ENCODE measurements around the gene EIF6.
"Not testable (repeated sequence)": the region's sequence is repeated elsewhere in the genome, so short reads cannot be mapped to it uniquely, and the experiment has no call there.

The EIF6 gene

DNA sequence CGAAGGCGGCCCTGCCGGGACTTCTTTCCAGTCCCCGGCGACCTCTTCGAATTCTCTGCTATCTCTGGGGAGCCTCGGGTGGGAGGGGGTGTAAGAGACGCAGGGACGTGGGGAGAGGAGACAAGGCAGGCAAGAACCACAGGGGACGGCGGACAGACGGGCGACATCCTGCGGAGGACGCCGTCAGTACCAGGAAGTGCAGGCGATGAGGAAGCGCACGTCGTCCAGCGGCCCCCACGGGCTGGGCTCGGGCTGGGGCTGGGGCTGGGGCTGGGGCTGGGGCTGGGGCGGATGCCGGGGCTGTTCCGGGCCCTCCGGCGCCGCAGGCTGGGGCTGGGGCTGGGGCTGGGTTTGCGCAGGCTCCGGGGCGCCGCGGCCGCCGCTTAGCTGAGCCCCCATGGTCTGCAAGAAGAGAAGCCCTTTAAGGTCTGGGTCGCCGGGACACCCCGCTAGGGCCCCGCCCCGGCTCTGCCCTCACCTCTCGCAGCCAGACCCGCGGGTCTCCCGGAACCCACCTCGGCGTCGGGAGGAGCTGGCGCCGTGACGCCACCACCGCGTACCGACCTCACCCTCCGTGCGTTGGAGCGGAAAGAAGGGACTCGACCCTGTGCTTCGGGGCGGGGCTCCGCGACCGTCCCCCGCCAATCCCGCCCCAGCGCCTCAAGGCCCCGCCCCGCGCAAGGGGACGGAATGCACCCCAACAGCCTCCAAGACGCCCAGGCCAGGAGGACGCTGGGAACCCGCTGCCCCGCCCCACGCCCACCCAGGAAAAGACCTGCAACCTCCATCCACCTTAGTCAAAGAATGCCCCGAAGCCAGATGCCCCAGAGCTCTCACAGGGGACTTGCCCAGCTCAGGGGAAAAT, 6.8 kb downstream of the EIF6 start, which contains the start of gene MMP24OS:
Gene MMP24OS, minus strand, starts transcription at position 592 of the 865 bp plus-strand sequence. Its CDS starts 193 bp downstream, at position 399.
- peak; percentile 84 to 87 for DNase-seq

DNA sequence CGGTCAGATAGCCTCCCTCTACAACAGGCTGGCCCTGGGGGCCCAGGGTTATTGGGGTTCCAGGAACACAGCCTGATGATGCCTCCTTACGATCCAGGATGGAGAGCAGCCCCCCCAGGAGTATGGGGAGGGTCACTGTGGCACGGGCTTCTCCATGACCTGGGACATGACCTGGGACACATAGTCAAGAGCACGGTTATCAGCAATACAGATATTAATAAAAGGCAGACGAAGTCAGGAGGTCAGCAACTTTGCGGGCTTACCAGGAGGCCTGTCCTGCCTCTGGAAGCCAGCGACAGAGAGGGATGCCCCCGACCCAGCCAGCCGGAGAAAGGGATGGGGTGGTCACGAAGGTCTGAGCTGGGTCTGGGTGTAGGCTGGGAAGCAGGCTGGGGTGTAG, 7.4 kb downstream of the EIF6 start:
- no peak for DNase-seq

DNA sequence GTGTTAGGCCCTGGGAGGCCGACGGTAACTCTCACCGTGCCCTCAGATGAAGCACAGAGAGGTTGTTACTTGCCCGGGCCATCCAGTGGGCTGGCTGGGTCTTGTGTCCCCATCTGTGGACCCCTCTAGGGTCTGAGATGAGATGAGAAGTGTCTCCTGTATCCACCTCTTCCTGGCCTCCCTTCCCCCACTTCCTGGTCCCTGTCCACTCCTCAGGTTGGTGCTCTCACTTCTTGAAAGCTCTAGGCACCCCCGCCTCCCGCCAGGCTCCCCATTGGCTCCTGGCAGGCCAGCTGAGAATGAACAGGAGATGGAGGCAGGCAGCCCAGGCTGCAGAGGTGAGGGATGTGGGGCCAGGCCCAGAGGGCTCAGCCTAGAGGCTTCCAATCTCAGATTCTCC, 8.2 kb downstream of the EIF6 start:
- no peak for DNase-seq

DNA sequence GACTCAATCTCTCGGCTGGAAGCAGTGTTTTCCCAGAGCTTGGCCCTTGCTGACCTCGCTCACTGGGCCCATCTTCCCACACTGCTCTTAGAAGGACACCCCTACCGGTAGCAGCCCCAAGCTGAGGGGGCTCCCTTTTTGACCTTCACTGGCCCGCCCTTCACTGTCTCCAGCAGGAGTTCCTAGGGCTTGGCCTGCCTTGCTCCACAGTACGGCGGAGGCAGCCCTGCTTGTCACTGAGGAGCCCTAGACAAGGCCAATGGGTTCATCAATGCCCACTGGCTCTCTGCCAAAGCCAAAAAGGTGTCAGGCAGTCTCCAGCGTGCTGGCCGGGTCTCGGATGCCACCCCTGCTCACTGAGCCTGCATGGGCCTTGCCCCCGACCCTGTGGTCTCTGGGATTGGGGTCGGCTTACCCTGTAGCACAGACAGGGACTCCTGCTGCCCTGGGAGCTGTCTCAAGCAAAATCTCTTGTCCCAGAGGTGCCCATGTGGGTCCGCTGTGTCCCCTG, 8.8 kb downstream of the EIF6 start:
- no peak for DNase-seq

DNA sequence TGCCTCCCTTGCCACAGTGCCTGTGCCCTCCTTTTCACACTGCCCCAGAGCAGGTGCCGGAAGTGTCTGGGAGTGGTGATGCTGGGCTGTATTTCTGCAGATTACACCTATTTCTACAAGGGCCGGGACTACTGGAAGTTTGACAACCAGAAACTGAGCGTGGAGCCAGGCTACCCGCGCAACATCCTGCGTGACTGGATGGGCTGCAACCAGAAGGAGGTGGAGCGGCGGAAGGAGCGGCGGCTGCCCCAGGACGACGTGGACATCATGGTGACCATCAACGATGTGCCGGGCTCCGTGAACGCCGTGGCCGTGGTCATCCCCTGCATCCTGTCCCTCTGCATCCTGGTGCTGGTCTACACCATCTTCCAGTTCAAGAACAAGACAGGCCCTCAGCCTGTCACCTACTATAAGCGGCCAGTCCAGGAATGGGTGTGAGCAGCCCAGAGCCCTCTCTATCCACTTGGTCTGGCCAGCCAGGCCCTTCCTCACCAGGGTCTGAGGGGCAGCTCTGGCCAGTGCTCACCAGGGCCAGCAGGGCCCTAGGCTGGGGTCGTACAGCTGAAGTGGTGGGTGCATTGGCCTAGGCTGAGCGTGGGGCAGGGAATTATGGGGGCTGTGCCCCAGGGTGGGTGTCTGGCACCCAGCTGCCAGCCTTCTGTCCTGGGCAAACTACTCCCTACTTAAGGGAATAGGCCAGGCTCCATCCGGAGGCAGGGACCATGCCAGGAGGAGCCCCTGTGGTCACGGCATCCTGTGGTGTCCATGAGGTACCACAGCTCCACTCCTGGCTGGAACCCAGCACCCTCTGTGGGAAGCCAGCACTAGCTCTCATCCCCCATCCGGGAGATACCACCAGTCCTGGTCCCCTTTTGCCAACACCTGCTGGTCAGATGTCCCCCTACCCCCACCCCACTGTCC, 10.1 kb downstream of the EIF6 start:
- DNase-seq = no peak

DNA sequence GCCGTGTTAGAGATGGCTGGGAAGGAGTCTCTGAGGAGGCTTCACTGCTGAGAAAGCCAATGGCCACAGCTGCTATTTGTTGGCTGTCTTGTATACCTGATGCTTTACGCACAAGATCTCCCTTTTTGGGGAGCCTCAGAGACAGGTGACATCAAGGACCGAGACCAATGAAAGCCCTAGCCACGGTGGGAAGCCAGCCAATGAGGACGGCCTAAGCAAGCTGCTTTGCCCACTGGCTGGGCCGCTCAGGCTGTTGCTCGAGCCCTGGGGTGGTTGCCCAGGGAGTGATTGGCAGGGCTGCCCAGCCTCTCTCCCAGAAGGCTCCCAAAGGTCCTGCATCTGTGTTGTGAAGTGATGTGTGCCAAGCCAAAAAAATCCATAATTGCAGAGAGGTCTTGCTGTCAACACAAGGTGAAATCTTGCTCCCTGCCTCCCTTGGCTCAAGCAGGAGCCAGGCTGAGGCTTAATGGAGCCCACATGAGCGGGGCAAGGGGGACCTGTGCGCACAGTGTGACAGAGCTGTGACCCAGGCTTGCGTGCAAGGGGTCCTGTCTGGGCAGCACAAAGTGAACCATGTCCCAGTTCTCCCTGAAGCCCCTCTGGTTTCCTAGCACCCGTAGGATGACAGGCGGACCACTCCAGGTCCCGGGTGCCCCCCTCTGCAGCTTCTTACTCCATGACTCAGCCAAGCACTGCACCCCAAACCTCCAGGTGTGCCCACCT, 11.0 kb downstream of the EIF6 start:
- DNase-seq = no peak

DNA sequence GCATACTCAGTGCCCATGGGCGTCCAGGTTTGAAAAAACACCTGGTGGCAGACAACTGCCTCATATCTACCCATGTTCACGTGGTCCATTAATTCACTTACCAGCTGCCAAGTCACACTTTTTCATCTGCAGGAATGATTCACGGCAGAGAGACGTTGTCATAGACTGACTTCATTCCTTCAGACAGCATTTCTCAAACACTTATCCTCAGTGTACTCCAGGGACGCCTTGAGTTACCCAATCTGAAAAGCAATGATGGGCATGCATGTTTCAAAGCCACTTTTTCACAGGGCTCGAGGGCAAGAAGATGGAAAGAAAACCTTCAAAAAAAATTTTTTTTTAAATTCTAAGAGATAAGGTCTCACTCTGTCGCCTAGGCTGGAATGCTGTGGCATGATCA, 12.7 kb downstream of the EIF6 start:
- DNase-seq = no peak

DNA sequence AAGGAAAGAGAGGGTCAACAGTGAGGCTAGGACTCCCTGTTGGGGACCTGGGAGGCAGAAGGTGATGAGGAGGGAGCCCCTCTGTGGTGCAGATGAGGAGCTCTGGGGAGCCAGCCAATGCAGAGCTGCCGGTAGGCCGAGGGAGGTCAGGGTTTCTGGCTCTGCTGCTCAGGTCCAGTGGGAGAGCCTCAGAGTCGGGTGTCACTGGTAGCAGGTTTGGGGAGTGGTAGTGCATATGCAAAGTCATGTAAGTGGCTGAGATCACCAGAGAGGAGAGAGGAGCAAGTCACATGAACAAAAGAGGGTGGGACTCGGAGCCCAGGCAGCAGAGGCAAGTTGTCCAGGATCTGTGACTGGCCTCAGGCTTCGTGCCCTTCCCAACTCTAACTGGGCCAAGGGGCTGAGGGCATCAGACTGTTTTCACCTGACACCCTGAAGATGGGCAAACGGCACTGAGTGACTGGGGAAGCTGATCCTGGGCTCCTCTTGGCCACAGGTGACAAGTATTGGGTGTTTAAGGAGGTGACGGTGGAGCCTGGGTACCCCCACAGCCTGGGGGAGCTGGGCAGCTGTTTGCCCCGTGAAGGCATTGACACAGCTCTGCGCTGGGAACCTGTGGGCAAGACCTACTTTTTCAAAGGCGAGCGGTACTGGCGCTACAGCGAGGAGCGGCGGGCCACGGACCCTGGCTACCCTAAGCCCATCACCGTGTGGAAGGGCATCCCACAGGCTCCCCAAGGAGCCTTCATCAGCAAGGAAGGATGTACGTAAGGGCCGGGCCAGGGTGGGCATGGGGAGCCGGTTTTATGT, 13.3 kb downstream of the EIF6 start:
- DNase-seq = no peak

DNA sequence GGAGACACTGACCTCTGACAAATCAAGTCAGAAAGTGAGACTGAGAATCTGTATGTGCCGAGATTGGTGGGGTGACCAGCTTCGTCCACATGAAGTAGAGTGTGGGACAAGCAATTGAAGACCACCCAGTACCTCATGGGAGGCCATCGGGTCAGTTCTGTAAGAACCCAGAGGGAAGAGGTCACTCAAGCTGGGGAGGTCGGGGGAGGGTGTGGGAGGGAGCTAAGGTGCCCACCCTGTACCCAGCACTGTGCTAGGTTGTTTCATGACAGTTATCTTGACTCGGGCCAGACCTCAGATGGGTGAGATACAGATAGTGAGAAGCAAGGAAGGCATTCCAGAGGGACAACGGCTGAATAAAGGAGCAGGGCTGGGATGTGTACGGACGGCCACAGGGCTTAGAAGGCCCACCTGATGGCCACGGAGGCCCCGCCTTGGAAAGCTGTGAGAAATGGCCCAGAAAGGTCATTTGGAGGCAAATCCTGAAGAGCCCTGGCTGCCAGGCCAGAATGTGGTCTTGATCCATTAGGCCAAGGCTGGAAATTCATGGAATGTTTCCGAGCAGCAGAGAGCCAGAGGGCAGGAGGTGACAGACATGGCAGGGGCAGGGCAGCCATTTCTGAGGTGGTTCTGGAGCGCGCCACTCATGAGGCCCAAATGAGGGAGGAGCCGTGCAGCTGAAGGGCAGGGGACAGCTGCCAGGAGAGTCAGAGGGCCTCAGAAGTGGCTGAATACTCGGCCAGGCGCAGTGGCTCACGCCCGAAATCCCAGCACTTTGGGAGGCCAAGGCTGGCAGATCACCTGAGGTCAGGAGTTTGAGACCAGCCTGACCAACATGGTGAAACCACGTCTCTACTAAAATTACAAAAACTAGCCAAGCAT, 14.3 kb downstream of the EIF6 start:
- DNase-seq = no peak

DNA sequence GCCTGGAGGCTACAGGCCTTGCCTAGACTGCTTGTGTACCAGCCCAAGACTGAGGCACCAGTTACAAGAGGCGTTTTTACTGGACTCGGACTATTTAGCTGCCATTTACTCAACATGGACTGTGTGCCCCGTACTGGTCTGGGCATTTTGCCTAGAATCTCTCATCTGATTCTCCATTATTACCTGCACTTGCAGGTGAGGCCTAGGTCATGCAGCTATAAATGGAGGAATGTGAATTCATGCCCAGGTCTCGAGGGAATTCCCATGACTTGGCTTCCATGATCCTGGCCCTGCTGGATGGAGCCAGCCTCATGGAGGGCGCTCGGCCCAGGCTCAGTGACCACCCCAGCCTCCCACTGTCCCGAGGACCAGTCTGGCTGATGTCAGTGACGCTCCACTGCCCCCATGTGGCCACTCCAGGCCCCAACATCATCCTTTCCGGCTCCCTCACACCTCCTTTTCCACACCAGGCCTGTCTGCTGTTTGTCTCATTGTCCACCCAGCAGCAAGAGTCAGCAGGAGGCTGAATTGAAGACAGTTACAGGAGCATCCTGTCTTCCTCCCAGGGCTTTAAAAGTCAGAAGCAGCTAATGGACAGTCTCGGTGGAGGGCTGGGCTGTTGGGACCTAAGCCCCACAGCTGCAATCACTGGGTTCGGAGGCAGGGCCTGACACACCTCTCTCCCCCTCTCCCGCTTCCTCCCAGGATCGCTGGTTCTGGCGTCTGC, 15.4 kb downstream of the EIF6 start:
- DNase-seq = peak; percentile 46 to 62

DNA sequence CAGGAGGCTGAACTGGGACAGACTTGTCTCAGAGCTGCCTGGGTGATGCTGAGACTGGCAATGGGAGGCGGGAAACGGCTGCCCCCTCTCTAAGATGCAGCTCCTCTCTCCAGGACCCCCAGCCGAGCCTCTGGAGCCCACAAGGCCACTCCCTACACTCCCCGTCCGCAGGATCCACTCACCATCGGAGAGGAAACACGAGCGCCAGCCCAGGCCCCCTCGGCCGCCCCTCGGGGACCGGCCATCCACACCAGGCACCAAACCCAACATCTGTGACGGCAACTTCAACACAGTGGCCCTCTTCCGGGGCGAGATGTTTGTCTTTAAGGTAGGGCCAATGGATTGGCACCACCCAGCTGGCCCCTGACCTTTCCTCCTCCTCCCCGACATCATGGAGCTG, 17.5 kb downstream of the EIF6 start:
- no peak for DNase-seq

DNA sequence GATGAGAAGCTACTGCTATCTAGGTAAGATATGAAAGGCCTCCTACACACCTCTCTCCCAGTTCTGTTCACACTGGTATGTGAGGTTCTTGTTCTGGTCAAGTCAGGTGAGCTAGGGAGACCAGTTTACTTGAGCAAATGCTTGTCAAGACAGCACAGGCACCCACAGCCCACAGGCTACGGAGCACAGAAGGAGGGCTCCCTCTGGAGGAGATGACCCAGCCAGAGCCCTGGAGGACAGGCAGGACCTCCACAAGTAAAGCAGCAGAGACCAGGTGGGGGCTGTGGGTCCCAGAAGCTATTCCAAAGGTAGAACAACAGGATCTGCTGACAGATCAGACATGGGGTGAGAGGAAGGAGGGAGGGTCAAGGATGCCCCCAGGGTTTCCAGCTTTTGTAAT, 19.8 kb downstream of the EIF6 start:
- DNase-seq = peak; percentile 17 to 21

DNA sequence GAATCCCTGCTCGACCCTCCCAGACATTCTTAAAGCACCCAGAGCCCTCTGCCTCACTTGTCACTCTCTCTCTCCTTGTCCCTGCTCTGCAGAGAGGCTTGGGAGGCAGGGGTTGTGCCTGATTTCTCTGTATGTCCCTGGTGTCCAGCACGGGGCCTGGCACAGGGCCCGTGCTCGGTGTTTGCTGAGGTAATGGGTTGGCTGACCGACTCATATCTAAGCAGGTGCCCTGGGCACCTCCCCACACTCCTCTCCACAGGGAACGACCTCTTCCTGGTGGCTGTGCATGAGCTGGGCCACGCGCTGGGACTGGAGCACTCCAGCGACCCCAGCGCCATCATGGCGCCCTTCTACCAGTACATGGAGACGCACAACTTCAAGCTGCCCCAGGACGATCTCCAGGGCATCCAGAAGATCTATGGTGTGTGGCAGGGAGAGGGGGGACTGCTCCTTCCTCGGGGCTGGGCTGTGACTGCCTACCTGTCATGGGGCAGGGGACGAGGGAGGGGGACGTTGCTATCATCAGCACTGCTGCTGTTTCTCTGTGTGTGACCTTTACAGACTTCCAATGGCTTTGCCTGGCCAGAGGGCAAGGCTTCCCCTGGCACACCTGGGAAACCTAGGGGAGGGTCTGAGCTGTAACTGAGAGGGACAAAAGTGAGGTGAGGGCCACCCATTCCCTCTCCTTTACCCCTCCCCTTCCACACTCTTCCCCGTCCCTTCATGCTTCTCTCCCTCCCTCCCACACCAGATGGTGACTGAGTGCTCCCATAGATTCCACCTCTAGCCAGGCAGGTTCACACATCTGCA, 20.8 kb downstream of the EIF6 start:
- DNase-seq = no peak

DNA sequence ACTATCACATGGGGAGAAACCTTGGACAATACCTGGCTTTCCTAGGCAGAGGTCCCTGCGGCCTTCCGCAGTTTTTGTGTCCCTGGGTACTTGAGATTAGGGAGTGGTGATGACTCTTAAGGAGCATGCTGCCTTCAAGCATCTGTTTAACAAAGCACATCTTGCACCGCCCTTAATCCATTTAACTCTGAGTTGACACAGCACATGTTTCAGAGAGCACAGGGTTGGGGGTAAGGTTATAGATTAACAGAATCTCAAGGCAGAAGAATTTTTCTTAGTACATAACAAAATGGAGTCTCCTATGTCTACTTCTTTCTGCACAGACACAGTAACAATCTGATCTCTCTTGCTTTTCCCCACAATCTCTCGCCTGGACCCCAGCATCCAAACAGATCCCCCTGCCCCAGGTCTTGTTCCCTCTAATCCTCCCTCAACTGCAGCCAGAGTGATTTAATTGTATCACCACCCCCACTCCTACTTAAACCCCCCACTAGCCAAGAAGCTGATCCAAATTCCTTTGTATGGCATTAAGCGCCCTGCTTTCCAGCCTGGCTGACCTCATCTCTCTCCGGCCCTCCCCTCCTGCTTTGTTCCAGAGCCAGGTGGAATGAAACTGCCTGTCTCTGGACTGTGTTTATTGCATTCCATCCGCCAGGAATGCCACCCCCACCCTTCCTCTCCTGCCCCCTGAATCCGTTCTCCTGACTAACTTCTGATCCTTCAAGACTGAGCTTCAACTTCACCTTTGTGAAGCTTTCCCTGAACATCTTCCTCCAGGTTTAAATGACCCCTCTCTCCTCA, 21.6 kb downstream of the EIF6 start:
- not testable (repeated sequence) for DNase-seq

DNA sequence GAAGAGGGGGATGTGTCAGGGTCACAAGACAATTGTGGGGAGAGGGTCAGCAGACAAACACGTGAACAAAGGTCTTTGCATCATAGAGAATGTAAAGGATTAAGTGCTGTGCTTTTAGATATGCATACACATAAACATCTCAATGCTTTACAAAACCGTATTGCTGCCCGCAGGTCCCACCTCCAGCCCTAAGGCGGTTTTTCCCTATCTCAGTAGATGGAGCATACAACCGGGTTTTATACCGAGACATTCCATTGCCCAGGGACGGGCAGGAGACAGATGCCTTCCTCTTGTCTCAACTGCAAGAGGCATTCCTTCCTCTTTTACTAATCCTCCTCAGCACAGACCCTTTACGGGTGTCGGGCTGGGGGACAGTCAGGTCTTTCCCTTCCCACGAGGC, 22.3 kb downstream of the EIF6 start:
- not testable (repeated sequence) for DNase-seq

DNA sequence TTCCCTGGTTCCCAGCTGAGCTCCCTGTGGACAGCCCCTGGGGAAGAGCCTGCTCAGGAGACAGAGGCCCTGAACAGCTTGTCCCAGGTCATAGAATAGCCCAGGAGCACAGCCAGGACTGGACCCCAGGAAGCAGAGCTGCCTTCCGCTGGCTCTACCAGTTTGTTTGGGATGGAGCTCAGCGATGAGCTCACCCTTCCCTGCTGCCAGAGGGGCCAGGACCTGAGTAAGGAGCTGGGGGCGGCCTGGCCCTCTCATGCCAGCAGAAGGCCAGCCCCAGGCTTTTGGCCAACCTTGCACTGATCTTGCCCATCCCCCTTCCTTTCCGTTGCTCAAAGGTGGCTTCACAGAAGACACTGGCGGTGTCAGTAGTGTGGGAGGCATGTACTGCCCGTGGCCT, 24.1 kb downstream of the EIF6 start:
- DNase-seq = no peak

DNA sequence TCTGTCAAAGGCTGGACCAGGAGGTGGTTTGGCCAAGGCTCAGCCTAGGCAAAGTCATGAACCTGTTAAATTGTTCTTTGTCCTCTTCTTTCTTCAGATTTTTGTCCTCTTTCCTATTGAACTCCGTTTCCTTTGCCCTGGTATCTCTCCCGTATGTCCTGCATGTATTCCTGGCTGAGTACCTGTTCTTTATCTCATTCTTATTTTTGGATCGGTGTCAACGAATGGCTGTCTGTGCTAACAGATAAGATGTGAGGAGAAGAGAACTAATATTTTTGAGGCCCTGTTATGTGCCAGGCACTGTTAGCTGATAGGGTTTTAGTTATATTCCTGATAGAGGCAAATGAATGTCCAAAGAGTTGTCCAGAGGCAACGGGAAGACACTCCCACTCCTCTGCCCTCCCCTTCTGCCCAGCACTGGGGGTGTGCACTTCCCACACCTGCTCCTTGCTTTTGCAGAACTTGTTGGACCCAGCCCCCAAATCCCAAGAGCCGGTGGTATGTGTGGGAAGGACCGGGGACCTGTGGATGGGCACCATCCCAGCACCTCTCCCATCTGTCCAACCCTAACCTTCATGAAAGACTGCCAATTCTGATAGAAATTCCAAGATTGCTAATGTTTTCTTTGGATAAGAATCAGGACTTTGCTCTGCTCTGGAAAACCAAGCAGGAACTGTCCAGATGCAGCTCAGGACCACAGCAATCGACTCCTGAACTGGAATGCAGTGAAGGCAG, 27.2 kb downstream of the EIF6 start:
- DNase-seq = no peak

Measured in Kasumi-1 (cell line).